ENCODE results near the gene CSF1R. TPM values are rescaled to one million over a fixed set of nuclear protein-coding genes. Genes with fewer than 3 reads are reported as not detected.

CSF1R gene
- polyA plus RNA-seq, 1 experiment: 0.09 TPM

- TF ChIP-seq, protein P1, sequence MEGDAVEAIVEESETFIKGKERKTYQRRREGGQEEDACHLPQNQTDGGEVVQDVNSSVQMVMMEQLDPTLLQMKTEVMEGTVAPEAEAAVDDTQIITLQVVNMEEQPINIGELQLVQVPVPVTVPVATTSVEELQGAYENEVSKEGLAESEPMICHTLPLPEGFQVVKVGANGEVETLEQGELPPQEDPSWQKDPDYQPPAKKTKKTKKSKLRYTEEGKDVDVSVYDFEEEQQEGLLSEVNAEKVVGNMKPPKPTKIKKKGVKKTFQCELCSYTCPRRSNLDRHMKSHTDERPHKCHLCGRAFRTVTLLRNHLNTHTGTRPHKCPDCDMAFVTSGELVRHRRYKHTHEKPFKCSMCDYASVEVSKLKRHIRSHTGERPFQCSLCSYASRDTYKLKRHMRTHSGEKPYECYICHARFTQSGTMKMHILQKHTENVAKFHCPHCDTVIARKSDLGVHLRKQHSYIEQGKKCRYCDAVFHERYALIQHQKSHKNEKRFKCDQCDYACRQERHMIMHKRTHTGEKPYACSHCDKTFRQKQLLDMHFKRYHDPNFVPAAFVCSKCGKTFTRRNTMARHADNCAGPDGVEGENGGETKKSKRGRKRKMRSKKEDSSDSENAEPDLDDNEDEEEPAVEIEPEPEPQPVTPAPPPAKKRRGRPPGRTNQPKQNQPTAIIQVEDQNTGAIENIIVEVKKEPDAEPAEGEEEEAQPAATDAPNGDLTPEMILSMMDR (IDR thresholded peaks at IDR 0.05; ENCODE audit: low read depth, low read length): no peak
- CTCF ChIA-PET: interaction anchor here (0.7 kb wide), 1 partner anchor 112 kb away, joined by 6 read pairs; no protein-coding TSS in a partner anchor
- no peaks in the 10 kb centered on the region for H3K27me3 ChIP-seq (ENCODE audit: control insufficient read depth, insufficient read depth, low read length)
Observed at GRCh38 chr5:150015415-150015814, 70.9 kb downstream of the CSF1R start.

DNA sequence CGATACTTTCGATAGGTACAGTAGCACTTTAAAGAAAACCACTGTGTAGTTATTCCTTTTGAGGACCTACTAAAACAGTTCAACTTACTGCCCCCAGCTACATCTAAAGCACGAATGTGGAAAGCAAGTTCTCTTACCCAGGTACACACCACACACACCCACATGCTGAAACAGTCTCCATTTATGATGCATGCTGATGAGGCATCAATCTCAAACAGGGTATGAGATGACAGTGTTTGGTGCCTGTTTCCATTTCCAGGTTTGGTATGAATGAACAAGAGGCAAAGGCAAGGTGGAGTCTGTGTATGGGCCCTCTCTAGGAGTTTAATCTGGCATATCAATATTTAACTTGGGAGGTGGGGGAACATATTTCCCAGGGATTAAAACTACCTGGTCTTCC, 71.9 kb downstream of the CSF1R start:
- Histone ChIP-seq H3K27me3 (ENCODE audit: control insufficient read depth, insufficient read depth, low read length) (no peaks in the 10 kb centered on the region), H3K4me3 (ENCODE audit: low read depth, low read length) (no peak overlapping the region), H3K9me3 (ENCODE audit: control insufficient read depth, insufficient read depth, low read length) (peaks cover 14% of the 10 kb centered on the region), H3K27ac (ENCODE audit: low read depth, low read length) (no peak overlapping the region)
- TF ChIP-seq, protein P1 (IDR thresholded peaks at IDR 0.05; ENCODE audit: low read depth, low read length): no peak
- POLR2A ChIA-PET: no interaction called here
- DNase-seq (ENCODE audit: low read depth, low spot score): no peak
- CTCF ChIA-PET: no interaction called here

More at GRCh38 chr5:150015415-150015814, 70.9 kb downstream of the CSF1R start:
- no peak overlapping the region for H3K27ac ChIP-seq (ENCODE audit: low read depth, low read length)
- DNase-seq (ENCODE audit: low read depth, low spot score): no peak
- POLR2A ChIA-PET: interaction anchor here (0.7 kb wide), 1 partner anchor 165 kb away, joined by 4 read pairs; no protein-coding TSS in a partner anchor
- H3K4me3 ChIP-seq (ENCODE audit: low read depth, low read length): no peak overlapping the region
- peaks cover 14% of the 10 kb centered on the region for H3K9me3 ChIP-seq (ENCODE audit: control insufficient read depth, insufficient read depth, low read length)

- no peaks in the 10 kb centered on the region for H3K27me3 ChIP-seq (ENCODE audit: control insufficient read depth, insufficient read depth, low read length)
- CTCF ChIA-PET: no interaction called here
- peaks cover 14% of the 10 kb centered on the region for H3K9me3 ChIP-seq (ENCODE audit: control insufficient read depth, insufficient read depth, low read length)
- no peak overlapping the region for H3K4me3 ChIP-seq (ENCODE audit: low read depth, low read length)
- TF ChIP-seq, protein P1 (IDR thresholded peaks at IDR 0.05; ENCODE audit: low read depth, low read length): no peak
- POLR2A ChIA-PET: no interaction called here
- DNase-seq (ENCODE audit: low read depth, low spot score): no peak
- H3K27ac ChIP-seq (ENCODE audit: low read depth, low read length): no peak overlapping the region
Observed at GRCh38 chr5:150013931-150014330, 72.4 kb downstream of the CSF1R start.

GRCh38 chr5:150009671-150010387, 76.5 kb downstream of the CSF1R start:
- H3K4me3 ChIP-seq (ENCODE audit: low read depth, low read length): no peak overlapping the region
- H3K9me3 ChIP-seq (ENCODE audit: control insufficient read depth, insufficient read depth, low read length): peaks cover 2% of the 10 kb centered on the region; the same call in 1 of the 2 replicates
- TF ChIP-seq, protein P1 (IDR thresholded peaks at IDR 0.05; ENCODE audit: low read depth, low read length): no peak
- ChIA-PET CTCF (no interaction called here), POLR2A (no interaction called here)
- no peaks in the 10 kb centered on the region for H3K27me3 ChIP-seq (ENCODE audit: control insufficient read depth, insufficient read depth, low read length)
- no peak overlapping the region for H3K27ac ChIP-seq (ENCODE audit: low read depth, low read length)
- DNase-seq (ENCODE audit: low read depth, low spot score): no peak

GRCh38 chr5:150007050-150007449, 79.3 kb downstream of the CSF1R start:
- no peak overlapping the region for H3K27ac ChIP-seq (ENCODE audit: low read depth, low read length)
- POLR2A ChIA-PET: no interaction called here
- H3K27me3 ChIP-seq (ENCODE audit: control insufficient read depth, insufficient read depth, low read length): no peaks in the 10 kb centered on the region
- no peaks in the 10 kb centered on the region for H3K9me3 ChIP-seq (ENCODE audit: control insufficient read depth, insufficient read depth, low read length)
- TF ChIP-seq, protein P1 (IDR thresholded peaks at IDR 0.05; ENCODE audit: low read depth, low read length): no peak
- CTCF ChIA-PET: interaction anchor here (2.0 to 2.5 kb wide), 2 partner anchors 16 to 154 kb away, joined by 10 to 13 read pairs; no protein-coding TSS in a partner anchor
- H3K4me3 ChIP-seq (ENCODE audit: low read depth, low read length): no peak overlapping the region
- no peak for DNase-seq (ENCODE audit: low read depth, low spot score)

All from AG04450 (cell line).